Skeletal muscle satellite cell (primary cell): ENCODE results near the gene UAP1L1.

ENCODE experiments used
- H3K27me3 ChIP-seq: 2 replicates; pipeline ENCODE4 v1.7.0; 2013; ENCODE audit warnings: low read length; ENCODE audit not compliant: control insufficient read depth, insufficient read depth
- H3K36me3 ChIP-seq: 2 replicates; pipeline ENCODE4 v1.7.0; 2013; ENCODE audit warnings: mild to moderate bottlenecking, control low read depth, low read length; ENCODE audit not compliant: insufficient read depth
- H3K4me1 ChIP-seq: 2 replicates; pipeline ENCODE4 v1.7.0; 2013; ENCODE audit warnings: low read length; ENCODE audit not compliant: control insufficient read depth, insufficient read depth
- H3K4me2 ChIP-seq: 2 replicates; pipeline ENCODE4 v1.7.0; 2013; ENCODE audit warnings: mild to moderate bottlenecking, low read length
- H3K4me3 ChIP-seq: 2 replicates; pipeline ENCODE4 v1.7.0; 2013; ENCODE audit warnings: low read length
- H3K9ac ChIP-seq: 2 replicates; pipeline ENCODE4 v1.7.0; 2013; ENCODE audit warnings: mild to moderate bottlenecking, low read depth, low read length, moderate library complexity
- H3K9me3 ChIP-seq: replicated peaks from 2 replicates; pipeline ENCODE4 v1.7.0; 2013; ENCODE audit warnings: mild to moderate bottlenecking, control low read depth, low read length

The UAP1L1 gene

DNA sequence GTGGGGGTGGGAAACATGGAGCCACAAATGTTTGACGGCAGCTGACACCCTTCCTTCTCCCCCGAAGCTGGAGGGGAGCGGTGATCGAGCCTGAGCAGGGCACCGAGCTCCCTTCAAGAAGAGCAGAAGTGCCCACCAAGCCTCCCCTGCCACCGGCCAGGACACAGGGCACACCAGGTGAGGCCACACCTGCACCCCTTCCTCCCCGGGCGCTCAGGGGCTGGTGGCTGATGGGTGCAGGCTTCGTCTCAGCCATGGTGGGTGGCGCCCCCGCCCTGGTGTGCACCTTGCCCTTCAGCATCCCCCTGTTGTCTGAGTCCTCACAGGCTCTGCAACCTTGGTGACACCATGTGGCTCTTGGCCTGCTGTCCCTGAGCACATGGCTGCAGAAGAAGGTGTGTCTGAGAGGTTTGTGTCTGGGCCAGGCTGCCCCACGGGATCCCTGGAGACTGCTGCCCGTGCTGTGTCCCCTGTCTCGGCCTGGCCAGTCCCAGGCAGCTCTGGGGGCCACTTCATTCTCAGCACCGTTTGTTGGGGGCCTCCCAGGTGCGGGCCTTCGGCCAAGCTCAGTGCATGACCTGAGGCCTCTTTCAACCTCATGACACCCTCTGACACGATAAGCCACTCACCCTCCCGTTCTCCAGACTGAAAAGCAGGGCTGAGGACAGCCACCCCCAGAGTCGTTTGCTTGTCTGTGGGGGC, 20.6 kb downstream of the UAP1L1 start:
- H3K27me3 ChIP-seq, result no peaks in the 10 kb centered on the region
- peaks cover 64% of the 10 kb centered on the region for H3K36me3 ChIP-seq
- no peak overlapping the region for H3K4me3 ChIP-seq
- no peak overlapping the region for H3K9ac ChIP-seq
- H3K9me3 ChIP-seq, result peaks cover 3% of the 10 kb centered on the region
- no peaks in the 10 kb centered on the region for H3K4me1 ChIP-seq
- no peak overlapping the region for H3K4me2 ChIP-seq

GRCh38 chr9:137099231-137099630, 21.9 kb downstream of the UAP1L1 start:
- Histone ChIP-seq H3K9me3 (peaks cover 3% of the 10 kb centered on the region), H3K9ac (no peak overlapping the region), H3K36me3 (peaks cover 76% of the 10 kb centered on the region), H3K4me2 (no peak overlapping the region), H3K4me3 (no peak overlapping the region), H3K27me3 (no peaks in the 10 kb centered on the region), H3K4me1 (no peaks in the 10 kb centered on the region)

- Histone ChIP-seq H3K9ac (no peak overlapping the region), H3K27me3 (no peaks in the 10 kb centered on the region), H3K9me3 (peaks cover 3% of the 10 kb centered on the region), H3K4me3 (no peak overlapping the region), H3K36me3 (peaks cover 81% of the 10 kb centered on the region), H3K4me1 (no peaks in the 10 kb centered on the region), H3K4me2 (no peak overlapping the region)
Measured at GRCh38 chr9:137103206-137103999, 26.1 kb downstream of the UAP1L1 start.

GRCh38 chr9:137105814-137106661, 28.7 kb downstream of the UAP1L1 start:
- no peaks in the 10 kb centered on the region for H3K4me1 ChIP-seq
- H3K36me3 ChIP-seq, result peaks cover 81% of the 10 kb centered on the region
- no peak overlapping the region for H3K4me2 ChIP-seq
- H3K27me3 ChIP-seq, result no peaks in the 10 kb centered on the region
- H3K9ac ChIP-seq, result no peak overlapping the region
- peaks cover 3% of the 10 kb centered on the region for H3K9me3 ChIP-seq
- no peak overlapping the region for H3K4me3 ChIP-seq

GRCh38 chr9:137106662-137107250, 29.4 kb downstream of the UAP1L1 start:
- H3K36me3 ChIP-seq, result peaks cover 74% of the 10 kb centered on the region
- H3K27me3 ChIP-seq, result no peaks in the 10 kb centered on the region
- H3K4me2 ChIP-seq, result no peak overlapping the region
- H3K4me3 ChIP-seq, result no peak overlapping the region
- H3K9ac ChIP-seq, result no peak overlapping the region
- no peaks in the 10 kb centered on the region for H3K4me1 ChIP-seq
- peaks cover 3% of the 10 kb centered on the region for H3K9me3 ChIP-seq

DNA sequence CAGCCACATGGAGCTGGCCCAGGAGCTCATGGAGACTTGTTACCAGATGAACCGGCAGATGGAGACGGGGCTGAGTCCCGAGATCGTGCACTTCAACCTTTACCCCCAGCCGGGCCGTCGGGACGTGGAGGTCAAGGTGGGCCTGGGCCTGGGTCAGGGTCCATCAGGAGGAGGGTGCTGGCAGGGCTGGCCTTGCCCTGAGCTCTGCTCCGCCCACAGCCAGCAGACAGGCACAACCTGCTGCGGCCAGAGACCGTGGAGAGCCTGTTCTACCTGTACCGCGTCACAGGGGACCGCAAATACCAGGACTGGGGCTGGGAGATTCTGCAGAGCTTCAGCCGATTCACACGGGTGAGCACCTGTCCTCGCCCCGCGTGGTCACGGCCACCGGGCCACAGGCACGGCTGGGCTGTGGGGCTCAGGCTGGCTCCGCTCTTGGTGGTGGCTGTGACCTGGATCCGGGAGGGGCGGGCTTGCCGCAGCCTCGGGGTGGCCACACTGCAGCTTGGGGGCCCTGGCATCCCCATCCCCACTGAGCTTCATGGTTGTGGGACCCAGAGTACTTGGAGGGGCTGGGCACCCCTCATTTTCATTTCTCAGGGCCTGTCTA, 30.1 kb downstream of the UAP1L1 start:
- no peaks in the 10 kb centered on the region for H3K9me3 ChIP-seq
- H3K36me3 ChIP-seq, result peaks cover 67% of the 10 kb centered on the region
- no peak overlapping the region for H3K4me2 ChIP-seq
- H3K4me1 ChIP-seq, result no peaks in the 10 kb centered on the region
- H3K27me3 ChIP-seq, result no peaks in the 10 kb centered on the region
- H3K4me3 ChIP-seq, result no peak overlapping the region
- no peak overlapping the region for H3K9ac ChIP-seq

- no peak overlapping the region for H3K9ac ChIP-seq
- peaks cover 66% of the 10 kb centered on the region for H3K36me3 ChIP-seq
- no peaks in the 10 kb centered on the region for H3K27me3 ChIP-seq
- no peak overlapping the region for H3K4me3 ChIP-seq
- H3K4me1 ChIP-seq, result no peaks in the 10 kb centered on the region
- no peak overlapping the region for H3K4me2 ChIP-seq
- no peaks in the 10 kb centered on the region for H3K9me3 ChIP-seq
Measured at GRCh38 chr9:137107982-137108381, 30.7 kb downstream of the UAP1L1 start.

- Histone ChIP-seq H3K36me3 (peaks cover 61% of the 10 kb centered on the region), H3K4me3 (no peak overlapping the region), H3K4me2 (no peak overlapping the region), H3K9ac (no peak overlapping the region), H3K4me1 (no peaks in the 10 kb centered on the region), H3K27me3 (no peaks in the 10 kb centered on the region), H3K9me3 (no peaks in the 10 kb centered on the region)
Measured at GRCh38 chr9:137108608-137109249, 31.4 kb downstream of the UAP1L1 start.

DNA sequence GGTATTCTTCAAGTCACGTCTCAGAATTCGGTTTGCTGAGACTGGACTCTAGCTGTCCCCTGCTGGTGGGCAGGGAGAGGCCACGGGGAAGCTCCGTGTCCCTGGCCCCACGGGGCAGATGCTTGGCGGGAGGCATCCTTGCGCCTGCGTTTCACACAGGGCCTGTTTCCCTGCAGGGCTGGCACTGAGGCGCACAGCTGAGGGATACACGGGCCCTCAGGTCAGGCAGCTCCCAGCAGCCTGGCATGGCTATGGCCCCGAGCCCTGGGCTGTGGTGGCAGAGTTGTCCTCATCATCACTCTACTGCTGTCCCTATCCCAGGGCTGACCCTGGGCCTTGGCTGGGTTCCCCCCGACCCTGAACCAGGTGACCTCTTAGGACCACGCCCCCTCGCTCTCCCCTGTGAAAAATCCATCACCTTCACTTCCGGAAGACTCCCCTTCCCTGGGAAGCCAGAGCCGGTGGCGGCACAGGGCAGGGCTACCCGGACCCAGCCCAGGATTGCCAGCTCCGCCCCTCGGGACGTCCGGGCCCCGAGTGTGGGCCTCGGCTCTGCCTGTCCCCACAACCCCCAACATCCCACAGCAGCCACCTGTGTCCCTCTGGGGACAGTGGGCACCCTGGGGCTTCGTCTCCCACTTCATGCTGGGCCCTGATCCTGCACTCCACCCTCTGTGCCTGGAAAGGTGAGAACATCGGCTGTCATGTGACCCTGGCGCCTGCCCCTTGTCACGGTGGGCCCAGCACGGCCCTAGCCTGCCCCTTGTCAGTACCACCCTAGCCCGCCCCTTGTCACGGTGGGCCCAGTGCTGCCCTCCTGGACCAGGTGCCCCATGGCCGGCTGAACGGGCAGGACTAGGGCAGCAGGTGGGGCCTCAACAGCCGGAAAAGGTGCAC, 32.2 kb downstream of the UAP1L1 start:
- no peak overlapping the region for H3K4me3 ChIP-seq
- no peak overlapping the region for H3K4me2 ChIP-seq
- H3K36me3 ChIP-seq, result peaks cover 55% of the 10 kb centered on the region
- no peaks in the 10 kb centered on the region for H3K27me3 ChIP-seq
- no peaks in the 10 kb centered on the region for H3K4me1 ChIP-seq
- H3K9me3 ChIP-seq, result no peaks in the 10 kb centered on the region
- no peak overlapping the region for H3K9ac ChIP-seq
